ENCODE measurements around the gene CCDC171. TPM values are rescaled to one million over a fixed set of nuclear protein-coding genes. Genes with fewer than 3 reads are reported as not detected.
"Not testable (repeated sequence)": the region's sequence is repeated elsewhere in the genome, so short reads cannot be mapped to it uniquely, and the experiment has no call there.

CCDC171 gene
- total RNA-seq, 4 donors from 2014 or later, result 1.3 to 1.7 (median 1.4) TPM

DNA sequence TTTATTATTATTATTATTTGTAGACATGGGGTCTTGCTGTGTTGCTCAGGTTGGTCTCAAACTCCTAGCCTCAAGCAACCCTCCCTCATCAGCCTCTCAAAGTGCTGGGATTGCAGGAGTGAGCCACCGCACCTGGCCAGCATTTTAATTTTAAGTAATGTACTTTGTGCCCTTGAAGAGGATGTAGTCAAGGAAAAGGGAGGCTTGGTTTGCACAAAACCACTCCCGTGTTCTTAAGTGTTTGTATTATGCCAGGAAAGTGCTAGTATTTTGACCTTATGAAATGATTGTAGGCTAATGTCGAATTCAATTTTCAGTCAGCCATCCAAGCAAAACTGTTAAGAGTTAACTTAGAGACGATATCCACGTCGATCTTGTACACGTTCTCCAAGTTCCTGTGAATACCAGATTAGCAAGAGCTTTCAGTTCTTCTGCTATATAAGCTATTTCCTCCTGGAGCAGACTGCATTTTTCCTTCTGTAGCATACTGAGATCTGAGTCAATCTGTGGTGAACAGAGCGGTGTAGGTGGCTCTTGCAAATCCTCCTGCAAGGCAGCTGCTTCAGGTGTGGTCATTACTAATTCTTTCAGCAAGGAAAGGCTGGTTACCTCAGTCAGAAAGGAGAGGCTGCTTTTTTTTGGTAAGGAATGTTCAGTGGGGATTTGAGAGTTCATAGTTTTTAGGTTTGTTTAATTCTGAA, 23.7 kb downstream of the CCDC171 start:
- Histone ChIP-seq H3K4me1 (no peaks in the 10 kb centered on the region), H3K36me3 (no peaks in the 10 kb centered on the region), H3K27ac (replicated peaks in 1 of 4) (no peak overlapping the region), H3K4me3 (no peak overlapping the region), H3K27me3 (no peaks in the 10 kb centered on the region), H3K9me3 (no peaks in the 10 kb centered on the region)
- no peak for DNase-seq (ENCODE audit: extremely low spot score)
- intact Hi-C loops (cut with DNase I), result no loop called here
- WGBS, result 70% methylated on average over 8 of the region's 8 CpGs
- TF ChIP-seq POLR2A (IDR thresholded peaks at IDR 0.05; ENCODE audit: low read depth) (no peak), EP300 (IDR thresholded peaks at IDR 0.05) (no peak)
- TF ChIP-seq, protein P1, sequence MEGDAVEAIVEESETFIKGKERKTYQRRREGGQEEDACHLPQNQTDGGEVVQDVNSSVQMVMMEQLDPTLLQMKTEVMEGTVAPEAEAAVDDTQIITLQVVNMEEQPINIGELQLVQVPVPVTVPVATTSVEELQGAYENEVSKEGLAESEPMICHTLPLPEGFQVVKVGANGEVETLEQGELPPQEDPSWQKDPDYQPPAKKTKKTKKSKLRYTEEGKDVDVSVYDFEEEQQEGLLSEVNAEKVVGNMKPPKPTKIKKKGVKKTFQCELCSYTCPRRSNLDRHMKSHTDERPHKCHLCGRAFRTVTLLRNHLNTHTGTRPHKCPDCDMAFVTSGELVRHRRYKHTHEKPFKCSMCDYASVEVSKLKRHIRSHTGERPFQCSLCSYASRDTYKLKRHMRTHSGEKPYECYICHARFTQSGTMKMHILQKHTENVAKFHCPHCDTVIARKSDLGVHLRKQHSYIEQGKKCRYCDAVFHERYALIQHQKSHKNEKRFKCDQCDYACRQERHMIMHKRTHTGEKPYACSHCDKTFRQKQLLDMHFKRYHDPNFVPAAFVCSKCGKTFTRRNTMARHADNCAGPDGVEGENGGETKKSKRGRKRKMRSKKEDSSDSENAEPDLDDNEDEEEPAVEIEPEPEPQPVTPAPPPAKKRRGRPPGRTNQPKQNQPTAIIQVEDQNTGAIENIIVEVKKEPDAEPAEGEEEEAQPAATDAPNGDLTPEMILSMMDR (IDR thresholded peaks at IDR 0.05), result no peak

GRCh38 chr9:15578714-15579113, 25.9 kb downstream of the CCDC171 start:
- TF ChIP-seq EP300 (IDR thresholded peaks at IDR 0.05) (no peak), POLR2AphosphoS5 (IDR thresholded peaks at IDR 0.05) (no peak), POLR2A (IDR thresholded peaks at IDR 0.05; ENCODE audit: low read depth) (no peak)
- TF ChIP-seq, protein P1 (IDR thresholded peaks at IDR 0.05), result no peak
- DNase-seq (ENCODE audit: extremely low spot score), result no peak
- H3K4me3 ChIP-seq, result no peak overlapping the region
- no peaks in the 10 kb centered on the region for H3K36me3 ChIP-seq
- intact Hi-C loops (cut with DNase I), result no loop called here
- H3K27me3 ChIP-seq, result no peaks in the 10 kb centered on the region
- H3K27ac ChIP-seq (replicated peaks in 1 of 4), result no peak overlapping the region
- WGBS, result 75% methylated on average over 6 of the region's 6 CpGs
- no peaks in the 10 kb centered on the region for H3K4me1 ChIP-seq
- no peaks in the 10 kb centered on the region for H3K9me3 ChIP-seq

DNA sequence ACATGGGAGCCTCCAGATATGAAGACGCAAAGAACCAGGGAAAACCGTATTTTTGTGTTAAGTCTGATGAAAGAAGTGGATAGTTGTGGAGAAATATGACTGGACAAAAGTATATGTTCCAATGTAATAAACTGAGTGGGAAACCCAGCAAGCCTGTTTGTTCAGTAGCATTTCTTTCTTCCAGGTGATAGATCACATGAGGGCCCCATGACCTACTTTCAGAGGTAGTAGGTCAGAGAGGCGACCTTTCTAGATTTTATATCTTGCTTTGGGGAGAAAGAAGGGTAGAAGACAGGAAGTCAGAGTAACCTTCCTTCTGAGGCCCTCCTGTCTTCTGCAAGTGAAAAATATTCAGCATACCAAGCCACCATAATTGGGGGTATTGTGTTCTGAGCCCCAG, 31.5 kb downstream of the CCDC171 start:
- Histone ChIP-seq H3K27ac (replicated peaks in 1 of 4) (no peak overlapping the region), H3K9me3 (no peaks in the 10 kb centered on the region), H3K4me3 (no peak overlapping the region), H3K27me3 (no peaks in the 10 kb centered on the region), H3K36me3 (no peaks in the 10 kb centered on the region), H3K4me1 (no peaks in the 10 kb centered on the region)
- DNase-seq (ENCODE audit: extremely low spot score), result no peak
- intact Hi-C loops (cut with DNase I), result no loop called here
- TF ChIP-seq, protein P1 (IDR thresholded peaks at IDR 0.05), result no peak
- no peak for TF ChIP-seq POLR2A (IDR thresholded peaks at IDR 0.05; ENCODE audit: low read depth)
- TF ChIP-seq POLR2AphosphoS5 (IDR thresholded peaks at IDR 0.05), result no peak
- TF ChIP-seq EP300 (IDR thresholded peaks at IDR 0.05), result no peak
- WGBS, result 93% methylated on average over 3 of the region's 3 CpGs

- Histone ChIP-seq H3K27ac (replicated peaks in 1 of 4) (no peak overlapping the region), H3K9me3 (peaks cover 0 to 4% (median 0%) of the 10 kb centered on the region in 4 donors), H3K36me3 (no peaks in the 10 kb centered on the region), H3K27me3 (no peaks in the 10 kb centered on the region), H3K4me1 (no peaks in the 10 kb centered on the region), H3K4me3 (no peak overlapping the region)
- intact Hi-C loops (cut with DNase I), result no loop called here
- TF ChIP-seq, protein P1 (IDR thresholded peaks at IDR 0.05), result no peak
- no peak for TF ChIP-seq POLR2A (IDR thresholded peaks at IDR 0.05; ENCODE audit: low read depth)
- TF ChIP-seq EP300 (IDR thresholded peaks at IDR 0.05), result no peak
- no peak for TF ChIP-seq POLR2AphosphoS5 (IDR thresholded peaks at IDR 0.05)
- 91% methylated on average over 3 of the region's 3 CpGs for WGBS
- DNase-seq (ENCODE audit: extremely low spot score), result no peak
Observed at GRCh38 chr9:15592317-15592716, 39.5 kb downstream of the CCDC171 start.

DNA sequence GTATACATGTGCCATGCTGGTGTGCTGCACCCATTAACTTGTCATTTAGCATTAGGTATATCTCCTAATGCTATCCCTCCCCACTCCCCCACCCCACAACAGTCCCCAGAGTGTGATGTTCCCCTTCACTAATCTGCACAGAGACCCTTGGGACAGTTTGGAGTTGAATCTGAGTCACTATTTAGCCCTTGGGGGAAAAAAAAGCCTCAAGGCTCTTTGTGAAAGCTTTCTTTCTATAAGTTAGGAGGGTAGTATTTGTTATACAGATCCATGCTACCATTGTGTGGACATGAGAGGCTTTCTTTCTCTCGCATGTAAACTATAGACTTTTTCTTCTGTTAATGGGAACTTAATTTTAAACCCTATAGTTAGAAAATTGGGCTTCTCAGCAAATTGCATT, 40.1 kb downstream of the CCDC171 start:
- H3K27me3 ChIP-seq; H3K4me3 ChIP-seq; H3K36me3 ChIP-seq; intact Hi-C loops (cut with DNase I); H3K27ac ChIP-seq (replicated peaks in 1 of 4); H3K4me1 ChIP-seq; DNase-seq (ENCODE audit: extremely low spot score); H3K9me3 ChIP-seq: not testable (repeated sequence)
- WGBS, result 85% methylated on average over 1 of the region's 1 CpG

- DNase-seq (ENCODE audit: extremely low spot score); H3K4me1 ChIP-seq; H3K9me3 ChIP-seq; H3K27me3 ChIP-seq; H3K4me3 ChIP-seq; H3K27ac ChIP-seq (replicated peaks in 1 of 4); intact Hi-C loops (cut with DNase I); H3K36me3 ChIP-seq: not testable (repeated sequence)
- WGBS, result 95% methylated on average over 11 of the region's 19 CpGs
Observed at GRCh38 chr9:15600666-15601330, 48.0 kb downstream of the CCDC171 start.

All from esophagus muscularis mucosa (tissue), 4 donors.